ENCODE measurements around the gene ACOT11.

DNA sequence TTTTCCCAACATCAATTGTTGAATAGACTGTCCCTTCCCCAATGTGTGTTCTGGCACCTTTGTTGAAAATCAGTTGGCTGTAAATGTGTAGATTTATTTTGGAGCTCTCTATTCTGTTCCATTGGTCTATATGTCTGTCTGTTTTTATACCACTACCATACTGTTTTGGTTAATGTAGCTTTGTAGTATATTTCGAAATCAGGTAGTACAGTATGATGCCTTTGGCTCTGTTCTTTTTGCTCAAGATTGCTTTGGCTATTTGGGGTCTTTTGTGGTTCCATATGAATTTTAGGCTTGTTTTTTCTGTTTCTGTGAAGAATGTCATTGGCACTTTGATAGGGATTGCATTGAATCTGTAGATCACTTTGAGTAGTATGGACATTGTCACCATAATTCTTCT lies 8.1 kb downstream of the ACOT11 start:
- TF ChIP-seq CTCF (IDR thresholded peaks at IDR 0.05) (no peak), POLR2A (IDR thresholded peaks at IDR 0.05) (no peak), EP300 (IDR thresholded peaks at IDR 0.05) (no peak)

All from ovary (tissue), 3 donors.